HepG2 (cell line): ENCODE measurements around the gene SP6. TPM values are rescaled to one million over a fixed set of nuclear protein-coding genes. Genes with fewer than 3 reads are reported as not detected.

Experiments
- ARHGAP35 ChIP-seq: sonication (generic); formaldehyde crosslinking; IDR thresholded peaks from 2 replicates; pipeline ENCODE4 v1.9.0; 2022; ENCODE audit warnings: mild to moderate bottlenecking, inconsistent platforms, moderate library complexity, missing genetic modification reagents, borderline replicate concordance
- ASH2L ChIP-seq: fragments of 300-600, 200-600 bp; sonication (generic); IDR thresholded peaks from 2 replicates; pipeline ENCODE4 v1.7.0; 2017; ENCODE audit warnings: low read depth, mild to moderate bottlenecking, moderate library complexity, mixed read lengths, low read length; ENCODE audit not compliant: insufficient read length
- ATF5 ChIP-seq: sonication (generic); formaldehyde crosslinking; IDR thresholded peaks from 2 replicates; pipeline ENCODE4 v1.4.0; 2020; ENCODE audit warnings: mild to moderate bottlenecking, low read depth, missing genetic modification reagents
- CC2D1A ChIP-seq: sonication (generic); formaldehyde crosslinking; IDR thresholded peaks from 2 replicates; pipeline ENCODE4 v1.8.1; 2023; ENCODE audit warnings: mild to moderate bottlenecking, missing genetic modification reagents
- GLI4 ChIP-seq: sonication (generic); formaldehyde crosslinking; IDR thresholded peaks from 2 replicates; pipeline ENCODE4 v1.5.1; 2020; ENCODE audit warnings: missing genetic modification reagents, mild to moderate bottlenecking, moderate library complexity, borderline replicate concordance
- HIC2 ChIP-seq: sonication (generic); formaldehyde crosslinking; IDR thresholded peaks from 2 replicates; pipeline ENCODE4 v1.9.0; 2022; ENCODE audit warnings: low read depth, missing genetic modification reagents
- HMG20A ChIP-seq: IDR thresholded peaks from 2 replicates; pipeline ENCODE4 v1.6.1; 2016; ENCODE audit warnings: borderline replicate concordance
- ISL2 ChIP-seq: sonication (generic); formaldehyde crosslinking; IDR thresholded peaks from 2 replicates; pipeline ENCODE4 v1.5.0; 2020; ENCODE audit warnings: missing genetic modification reagents
- POLR2A ChIP-seq, 2 experiments: IDR thresholded peaks; 2 replicates each; pipeline ENCODE4 v1.6.1; 2011; ENCODE audit warnings: low read depth in 2 of 2, low read length in 2 of 2, mild to moderate bottlenecking in 1 of 2, moderate library complexity in 1 of 2; ENCODE audit not compliant: insufficient read depth in 1 of 2
- SMYD3 ChIP-seq: sonication (generic); formaldehyde crosslinking; IDR thresholded peaks from 2 replicates; pipeline ENCODE4 v1.8.1; 2023; ENCODE audit warnings: mild to moderate bottlenecking, missing genetic modification reagents
- ZBTB20 ChIP-seq: sonication (generic); formaldehyde crosslinking; IDR thresholded peaks from 2 replicates; pipeline ENCODE4 v1.8.1; 2023; ENCODE audit warnings: missing genetic modification reagents, low read depth, mild to moderate bottlenecking, borderline replicate concordance
- ZNF260 ChIP-seq: sonication (generic); formaldehyde crosslinking; IDR thresholded peaks from 2 replicates; pipeline ENCODE4 v1.4.0; 2020; ENCODE audit warnings: missing genetic modification reagents, low read depth, mild to moderate bottlenecking, borderline replicate concordance
- polyA plus RNA-seq, 8 experiments: library from polyadenylated mRNA; depleted of rRNA in 3 of 8; stranded (reverse) in 7 of 8; unstranded in 1 of 8; fragments of >200 nt; fragmentation: Illumina TruSeq in 4 of 8; extraction: Trizol in 4 of 8; gene quantifications; 2 replicates each; pipeline versions ENCODE4 v1.2.1 to v1.2.3, GENCODE V29; 2011 to 2016; ENCODE audit warnings: low read depth in 4 of 8, missing spikeins in 1 of 8, mixed read lengths in 1 of 8; ENCODE audit not compliant: insufficient read depth in 1 of 8
- total RNA-seq, 5 experiments: library from RNA; depleted of rRNA; stranded (reverse); fragments of >200 nt; fragmentation: Illumina TruSeq; extraction: Trizol; gene quantifications; 2 replicates each; pipeline ENCODE4 v1.2.3, GENCODE V29; 2016; ENCODE audit warnings: low read depth in 1 of 5
- TF ChIP-seq, protein P1 (sequence below): sonication (generic); formaldehyde crosslinking; IDR thresholded peaks from 2 replicates; pipeline ENCODE4 v1.9.0; 2021; ENCODE audit warnings: mild to moderate bottlenecking, missing genetic modification reagents
- TF ChIP-seq, protein P2 (sequence below): sonication (generic); formaldehyde crosslinking; IDR thresholded peaks from 2 replicates; pipeline ENCODE4; 2020; ENCODE audit warnings: missing genetic modification reagents, mild to moderate bottlenecking, borderline replicate concordance
- TF ChIP-seq, protein P3 (sequence below): sonication (generic); formaldehyde crosslinking; IDR thresholded peaks from 2 replicates; pipeline ENCODE4 v1.8.0; 2022; ENCODE audit warnings: mild to moderate bottlenecking, missing genetic modification reagents, moderate library complexity

Gene SP6
- total and polyA plus RNA-seq, 2 of the 13 experiments (the other 11 are each of a cell fraction or from before 2014, with no cell fraction given): 0.07 TPM

- TF ChIP-seq, protein P1, sequence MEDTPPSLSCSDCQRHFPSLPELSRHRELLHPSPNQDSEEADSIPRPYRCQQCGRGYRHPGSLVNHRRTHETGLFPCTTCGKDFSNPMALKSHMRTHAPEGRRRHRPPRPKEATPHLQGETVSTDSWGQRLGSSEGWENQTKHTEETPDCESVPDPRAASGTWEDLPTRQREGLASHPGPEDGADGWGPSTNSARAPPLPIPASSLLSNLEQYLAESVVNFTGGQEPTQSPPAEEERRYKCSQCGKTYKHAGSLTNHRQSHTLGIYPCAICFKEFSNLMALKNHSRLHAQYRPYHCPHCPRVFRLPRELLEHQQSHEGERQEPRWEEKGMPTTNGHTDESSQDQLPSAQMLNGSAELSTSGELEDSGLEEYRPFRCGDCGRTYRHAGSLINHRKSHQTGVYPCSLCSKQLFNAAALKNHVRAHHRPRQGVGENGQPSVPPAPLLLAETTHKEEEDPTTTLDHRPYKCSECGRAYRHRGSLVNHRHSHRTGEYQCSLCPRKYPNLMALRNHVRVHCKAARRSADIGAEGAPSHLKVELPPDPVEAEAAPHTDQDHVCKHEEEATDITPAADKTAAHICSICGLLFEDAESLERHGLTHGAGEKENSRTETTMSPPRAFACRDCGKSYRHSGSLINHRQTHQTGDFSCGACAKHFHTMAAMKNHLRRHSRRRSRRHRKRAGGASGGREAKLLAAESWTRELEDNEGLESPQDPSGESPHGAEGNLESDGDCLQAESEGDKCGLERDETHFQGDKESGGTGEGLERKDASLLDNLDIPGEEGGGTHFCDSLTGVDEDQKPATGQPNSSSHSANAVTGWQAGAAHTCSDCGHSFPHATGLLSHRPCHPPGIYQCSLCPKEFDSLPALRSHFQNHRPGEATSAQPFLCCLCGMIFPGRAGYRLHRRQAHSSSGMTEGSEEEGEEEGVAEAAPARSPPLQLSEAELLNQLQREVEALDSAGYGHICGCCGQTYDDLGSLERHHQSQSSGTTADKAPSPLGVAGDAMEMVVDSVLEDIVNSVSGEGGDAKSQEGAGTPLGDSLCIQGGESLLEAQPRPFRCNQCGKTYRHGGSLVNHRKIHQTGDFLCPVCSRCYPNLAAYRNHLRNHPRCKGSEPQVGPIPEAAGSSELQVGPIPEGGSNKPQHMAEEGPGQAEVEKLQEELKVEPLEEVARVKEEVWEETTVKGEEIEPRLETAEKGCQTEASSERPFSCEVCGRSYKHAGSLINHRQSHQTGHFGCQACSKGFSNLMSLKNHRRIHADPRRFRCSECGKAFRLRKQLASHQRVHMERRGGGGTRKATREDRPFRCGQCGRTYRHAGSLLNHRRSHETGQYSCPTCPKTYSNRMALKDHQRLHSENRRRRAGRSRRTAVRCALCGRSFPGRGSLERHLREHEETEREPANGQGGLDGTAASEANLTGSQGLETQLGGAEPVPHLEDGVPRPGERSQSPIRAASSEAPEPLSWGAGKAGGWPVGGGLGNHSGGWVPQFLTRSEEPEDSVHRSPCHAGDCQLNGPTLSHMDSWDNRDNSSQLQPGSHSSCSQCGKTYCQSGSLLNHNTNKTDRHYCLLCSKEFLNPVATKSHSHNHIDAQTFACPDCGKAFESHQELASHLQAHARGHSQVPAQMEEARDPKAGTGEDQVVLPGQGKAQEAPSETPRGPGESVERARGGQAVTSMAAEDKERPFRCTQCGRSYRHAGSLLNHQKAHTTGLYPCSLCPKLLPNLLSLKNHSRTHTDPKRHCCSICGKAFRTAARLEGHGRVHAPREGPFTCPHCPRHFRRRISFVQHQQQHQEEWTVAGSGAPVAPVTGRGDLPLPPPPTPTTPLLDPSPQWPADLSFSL (CRISPR knock-in tag): no peak
- TF ChIP-seq ISL2 (CRISPR knock-in tag) (0 out of 2 replicates have a peak, but pooled peaks have one; percentile 5), ZNF260 (CRISPR knock-in tag) (no peak), GLI4 (CRISPR knock-in tag) (no peak), SMYD3 (CRISPR knock-in tag) (no peak), POLR2A (IDR thresholded peaks at IDR 0.05; ENCODE audit: insufficient read depth in 1 of 2, low read depth in 2 of 2, low read length in 2 of 2) (no peak), HIC2 (CRISPR knock-in tag) (no peak), HMG20A (CRISPR knock-in tag) (no peak), ARHGAP35 (CRISPR knock-in tag) (no peak), ATF5 (CRISPR knock-in tag) (no peak), CC2D1A (CRISPR knock-in tag) (no peak), ASH2L (peak; percentile 27), ZBTB20 (no peak)
- TF ChIP-seq, protein P2, sequence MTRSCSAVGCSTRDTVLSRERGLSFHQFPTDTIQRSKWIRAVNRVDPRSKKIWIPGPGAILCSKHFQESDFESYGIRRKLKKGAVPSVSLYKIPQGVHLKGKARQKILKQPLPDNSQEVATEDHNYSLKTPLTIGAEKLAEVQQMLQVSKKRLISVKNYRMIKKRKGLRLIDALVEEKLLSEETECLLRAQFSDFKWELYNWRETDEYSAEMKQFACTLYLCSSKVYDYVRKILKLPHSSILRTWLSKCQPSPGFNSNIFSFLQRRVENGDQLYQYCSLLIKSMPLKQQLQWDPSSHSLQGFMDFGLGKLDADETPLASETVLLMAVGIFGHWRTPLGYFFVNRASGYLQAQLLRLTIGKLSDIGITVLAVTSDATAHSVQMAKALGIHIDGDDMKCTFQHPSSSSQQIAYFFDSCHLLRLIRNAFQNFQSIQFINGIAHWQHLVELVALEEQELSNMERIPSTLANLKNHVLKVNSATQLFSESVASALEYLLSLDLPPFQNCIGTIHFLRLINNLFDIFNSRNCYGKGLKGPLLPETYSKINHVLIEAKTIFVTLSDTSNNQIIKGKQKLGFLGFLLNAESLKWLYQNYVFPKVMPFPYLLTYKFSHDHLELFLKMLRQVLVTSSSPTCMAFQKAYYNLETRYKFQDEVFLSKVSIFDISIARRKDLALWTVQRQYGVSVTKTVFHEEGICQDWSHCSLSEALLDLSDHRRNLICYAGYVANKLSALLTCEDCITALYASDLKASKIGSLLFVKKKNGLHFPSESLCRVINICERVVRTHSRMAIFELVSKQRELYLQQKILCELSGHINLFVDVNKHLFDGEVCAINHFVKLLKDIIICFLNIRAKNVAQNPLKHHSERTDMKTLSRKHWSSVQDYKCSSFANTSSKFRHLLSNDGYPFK (CRISPR knock-in tag): no peak
- TF ChIP-seq, protein P3, sequence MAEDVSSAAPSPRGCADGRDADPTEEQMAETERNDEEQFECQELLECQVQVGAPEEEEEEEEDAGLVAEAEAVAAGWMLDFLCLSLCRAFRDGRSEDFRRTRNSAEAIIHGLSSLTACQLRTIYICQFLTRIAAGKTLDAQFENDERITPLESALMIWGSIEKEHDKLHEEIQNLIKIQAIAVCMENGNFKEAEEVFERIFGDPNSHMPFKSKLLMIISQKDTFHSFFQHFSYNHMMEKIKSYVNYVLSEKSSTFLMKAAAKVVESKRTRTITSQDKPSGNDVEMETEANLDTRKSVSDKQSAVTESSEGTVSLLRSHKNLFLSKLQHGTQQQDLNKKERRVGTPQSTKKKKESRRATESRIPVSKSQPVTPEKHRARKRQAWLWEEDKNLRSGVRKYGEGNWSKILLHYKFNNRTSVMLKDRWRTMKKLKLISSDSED (CRISPR knock-in tag): no peak
Observed at GRCh38 chr17:47841488-47842291, 9.3 kb downstream of the SP6 start (continued).
